GM23338 (cell line): ENCODE data around the gene SORCS2. TPM values are rescaled to one million over a fixed set of nuclear protein-coding genes. Genes with fewer than 3 reads are reported as not detected.

Source experiments
- ATAC-seq: fragments of 200-7000 bp; cut with Tn5 transposase; 3 replicates; pipeline ENCODE4 v1.9.1; 2020
- DNase-seq: peaks from one replicate; pipeline ENCODE4 v3.0.0-alpha.2; 2015; ENCODE audit warnings: low spot score
- H2AFZ ChIP-seq: fragments of 200-600 bp; sonication (generic); 2 replicates; pipeline ENCODE4 v1.8.0; 2016; ENCODE audit warnings: antibody characterized with exemption, mild to moderate bottlenecking, moderate library complexity
- H3F3A ChIP-seq: fragments of 200-600 bp; sonication (generic); replicated peaks from 2 replicates; pipeline ENCODE4 v1.8.0; 2017; ENCODE audit warnings: antibody characterized with exemption, mixed run types, low read depth
- H3K27ac ChIP-seq: fragments of 200-600 bp; sonication (generic); 2 replicates; pipeline ENCODE4 v1.6.1; 2016; ENCODE audit warnings: low read depth
- H3K27me3 ChIP-seq: fragments of 200-600 bp; sonication (generic); 2 replicates; pipeline ENCODE4 v1.8.0; 2016; ENCODE audit warnings: mild to moderate bottlenecking, mixed run types, moderate library complexity; ENCODE audit not compliant: insufficient read depth
- H3K36me3 ChIP-seq: fragments of 200-600 bp; sonication (generic); 2 replicates; pipeline ENCODE4 v1.8.0; 2016; ENCODE audit warnings: mild to moderate bottlenecking; ENCODE audit not compliant: insufficient read depth
- H3K4me1 ChIP-seq: fragments of 200-600 bp; sonication (generic); 2 replicates; pipeline ENCODE4 v1.8.0; 2016; ENCODE audit warnings: mild to moderate bottlenecking, moderate library complexity; ENCODE audit not compliant: insufficient read depth
- H3K4me2 ChIP-seq: fragments of 200-600 bp; sonication (generic); 2 replicates; pipeline ENCODE4 v1.7.1; 2017; ENCODE audit warnings: mixed run types
- H3K4me3 ChIP-seq: fragments of 200-600 bp; sonication (generic); 2 replicates; pipeline ENCODE4 v1.6.1; 2016; ENCODE audit warnings: mixed run types
- H3K79me2 ChIP-seq: fragments of 200-600 bp; sonication (generic); replicated peaks from 2 replicates; pipeline ENCODE4 v1.8.0; 2017; ENCODE audit warnings: mild to moderate bottlenecking; ENCODE audit not compliant: insufficient read depth
- H3K9me2 ChIP-seq: fragments of 200-600 bp; sonication (generic); 2 replicates; pipeline ENCODE4 v1.8.0; 2017; ENCODE audit not compliant: insufficient read depth
- H4K20me1 ChIP-seq: fragments of 200-600 bp; sonication (generic); replicated peaks from 2 replicates; pipeline ENCODE4 v1.8.0; 2017; ENCODE audit warnings: mild to moderate bottlenecking; ENCODE audit not compliant: insufficient read depth
- H3K27ac Mint-ChIP-seq: 2 replicates; pipeline ENCODE4 v1.8.0; 2020; ENCODE audit warnings: inconsistent platforms, mild to moderate bottlenecking, moderate library complexity, mixed read lengths
- H3K27me3 Mint-ChIP-seq: 3 replicates; pipeline ENCODE4 v1.8.0; 2022; ENCODE audit warnings: low read depth, mild to moderate bottlenecking, moderate library complexity, mixed read lengths, inconsistent platforms; ENCODE audit not compliant: insufficient read depth, poor library complexity
- H3K36me3 Mint-ChIP-seq: 3 replicates; pipeline ENCODE4 v1.8.0; 2021; ENCODE audit warnings: low read depth, mild to moderate bottlenecking, inconsistent platforms, moderate library complexity, mixed read lengths
- H3K4me1 Mint-ChIP-seq: 3 replicates; pipeline ENCODE4 v1.8.0; 2020; ENCODE audit warnings: mild to moderate bottlenecking, inconsistent platforms, mixed read lengths
- H3K4me3 Mint-ChIP-seq: 3 replicates; pipeline ENCODE4 v1.8.0; 2021; ENCODE audit warnings: moderate library complexity, mild to moderate bottlenecking, inconsistent platforms, mixed read lengths
- H3K9me3 Mint-ChIP-seq: 3 replicates; pipeline ENCODE4 v1.8.0; 2020; ENCODE audit warnings: moderate library complexity, mild to moderate bottlenecking, inconsistent platforms, mixed read lengths
- EZH2phosphoT487 ChIP-seq: fragments of 200-600 bp; sonication (generic); IDR thresholded peaks from one replicate; pipeline ENCODE4 v1.8.1; 2018; ENCODE audit warnings: antibody characterized with exemption; ENCODE audit not compliant: unreplicated experiment
- NANOG ChIP-seq: IDR thresholded peaks from 2 replicates; pipeline ENCODE4 v1.6.1; 2016; ENCODE audit warnings: antibody characterized with exemption, borderline replicate concordance
- ZNF331 ChIP-seq: fragments of 250-450 bp; sonication (Bioruptor Pico); IDR thresholded peaks from 2 replicates; pipeline ENCODE4 v1.5.0; 2020; ENCODE audit warnings: low read depth, mild to moderate bottlenecking, moderate library complexity
- polyA plus RNA-seq: library from polyadenylated mRNA; unstranded; fragments of >200 nt; fragmentation: Nextera tagmentation; extraction: Ambion mirVana; gene quantifications from 2 replicates; pipeline ENCODE4 v1.2.1, GENCODE V29; 2016
- total RNA-seq: library from RNA; depleted of rRNA; stranded (reverse); fragments of >200 nt; shearing (Covaris generic); gene quantifications from 2 replicates; pipeline ENCODE4 v1.2.3, GENCODE V29; 2014
- TF ChIP-seq, protein P1 (sequence below): fragments of 250-450 bp; sonication (Bioruptor Pico); IDR thresholded peaks from 2 replicates; pipeline ENCODE4 v1.5.0; 2020; ENCODE audit warnings: mild to moderate bottlenecking, moderate library complexity

SORCS2 gene
- total and polyA plus RNA-seq, 2 experiments from 2014 or later = 0.47 to 2.4 TPM

- TF ChIP-seq, protein P1, sequence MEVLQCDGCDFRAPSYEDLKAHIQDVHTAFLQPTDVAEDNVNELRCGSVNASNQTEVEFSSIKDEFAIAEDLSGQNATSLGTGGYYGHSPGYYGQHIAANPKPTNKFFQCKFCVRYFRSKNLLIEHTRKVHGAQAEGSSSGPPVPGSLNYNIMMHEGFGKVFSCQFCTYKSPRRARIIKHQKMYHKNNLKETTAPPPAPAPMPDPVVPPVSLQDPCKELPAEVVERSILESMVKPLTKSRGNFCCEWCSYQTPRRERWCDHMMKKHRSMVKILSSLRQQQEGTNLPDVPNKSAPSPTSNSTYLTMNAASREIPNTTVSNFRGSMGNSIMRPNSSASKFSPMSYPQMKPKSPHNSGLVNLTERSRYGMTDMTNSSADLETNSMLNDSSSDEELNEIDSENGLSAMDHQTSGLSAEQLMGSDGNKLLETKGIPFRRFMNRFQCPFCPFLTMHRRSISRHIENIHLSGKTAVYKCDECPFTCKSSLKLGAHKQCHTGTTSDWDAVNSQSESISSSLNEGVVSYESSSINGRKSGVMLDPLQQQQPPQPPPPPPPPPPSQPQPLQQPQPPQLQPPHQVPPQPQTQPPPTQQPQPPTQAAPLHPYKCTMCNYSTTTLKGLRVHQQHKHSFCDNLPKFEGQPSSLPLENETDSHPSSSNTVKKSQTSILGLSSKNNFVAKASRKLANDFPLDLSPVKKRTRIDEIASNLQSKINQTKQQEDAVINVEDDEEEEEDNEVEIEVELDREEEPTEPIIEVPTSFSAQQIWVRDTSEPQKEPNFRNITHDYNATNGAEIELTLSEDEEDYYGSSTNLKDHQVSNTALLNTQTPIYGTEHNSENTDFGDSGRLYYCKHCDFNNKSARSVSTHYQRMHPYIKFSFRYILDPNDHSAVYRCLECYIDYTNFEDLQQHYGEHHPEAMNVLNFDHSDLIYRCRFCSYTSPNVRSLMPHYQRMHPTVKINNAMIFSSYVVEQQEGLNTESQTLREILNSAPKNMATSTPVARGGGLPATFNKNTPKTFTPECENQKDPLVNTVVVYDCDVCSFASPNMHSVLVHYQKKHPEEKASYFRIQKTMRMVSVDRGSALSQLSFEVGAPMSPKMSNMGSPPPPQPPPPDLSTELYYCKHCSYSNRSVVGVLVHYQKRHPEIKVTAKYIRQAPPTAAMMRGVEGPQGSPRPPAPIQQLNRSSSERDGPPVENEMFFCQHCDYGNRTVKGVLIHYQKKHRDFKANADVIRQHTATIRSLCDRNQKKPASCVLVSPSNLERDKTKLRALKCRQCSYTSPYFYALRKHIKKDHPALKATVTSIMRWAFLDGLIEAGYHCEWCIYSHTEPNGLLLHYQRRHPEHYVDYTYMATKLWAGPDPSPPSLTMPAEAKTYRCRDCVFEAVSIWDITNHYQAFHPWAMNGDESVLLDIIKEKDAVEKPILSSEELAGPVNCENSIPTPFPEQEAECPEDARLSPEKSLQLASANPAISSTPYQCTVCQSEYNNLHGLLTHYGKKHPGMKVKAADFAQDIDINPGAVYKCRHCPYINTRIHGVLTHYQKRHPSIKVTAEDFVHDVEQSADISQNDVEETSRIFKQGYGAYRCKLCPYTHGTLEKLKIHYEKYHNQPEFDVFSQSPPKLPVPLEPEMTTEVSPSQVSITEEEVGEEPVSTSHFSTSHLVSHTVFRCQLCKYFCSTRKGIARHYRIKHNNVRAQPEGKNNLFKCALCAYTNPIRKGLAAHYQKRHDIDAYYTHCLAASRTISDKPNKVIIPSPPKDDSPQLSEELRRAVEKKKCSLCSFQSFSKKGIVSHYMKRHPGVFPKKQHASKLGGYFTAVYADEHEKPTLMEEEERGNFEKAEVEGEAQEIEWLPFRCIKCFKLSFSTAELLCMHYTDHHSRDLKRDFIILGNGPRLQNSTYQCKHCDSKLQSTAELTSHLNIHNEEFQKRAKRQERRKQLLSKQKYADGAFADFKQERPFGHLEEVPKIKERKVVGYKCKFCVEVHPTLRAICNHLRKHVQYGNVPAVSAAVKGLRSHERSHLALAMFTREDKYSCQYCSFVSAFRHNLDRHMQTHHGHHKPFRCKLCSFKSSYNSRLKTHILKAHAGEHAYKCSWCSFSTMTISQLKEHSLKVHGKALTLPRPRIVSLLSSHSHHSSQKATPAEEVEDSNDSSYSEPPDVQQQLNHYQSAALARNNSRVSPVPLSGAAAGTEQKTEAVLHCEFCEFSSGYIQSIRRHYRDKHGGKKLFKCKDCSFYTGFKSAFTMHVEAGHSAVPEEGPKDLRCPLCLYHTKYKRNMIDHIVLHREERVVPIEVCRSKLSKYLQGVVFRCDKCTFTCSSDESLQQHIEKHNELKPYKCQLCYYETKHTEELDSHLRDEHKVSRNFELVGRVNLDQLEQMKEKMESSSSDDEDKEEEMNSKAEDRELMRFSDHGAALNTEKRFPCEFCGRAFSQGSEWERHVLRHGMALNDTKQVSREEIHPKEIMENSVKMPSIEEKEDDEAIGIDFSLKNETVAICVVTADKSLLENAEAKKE = no peak
- TF ChIP-seq ZNF331 (CRISPR knock-in tag) = no peak
These were observed 81.5 kb downstream of the SORCS2 start (continued) for GRCh38 chr4:7273738-7274297.

DNA sequence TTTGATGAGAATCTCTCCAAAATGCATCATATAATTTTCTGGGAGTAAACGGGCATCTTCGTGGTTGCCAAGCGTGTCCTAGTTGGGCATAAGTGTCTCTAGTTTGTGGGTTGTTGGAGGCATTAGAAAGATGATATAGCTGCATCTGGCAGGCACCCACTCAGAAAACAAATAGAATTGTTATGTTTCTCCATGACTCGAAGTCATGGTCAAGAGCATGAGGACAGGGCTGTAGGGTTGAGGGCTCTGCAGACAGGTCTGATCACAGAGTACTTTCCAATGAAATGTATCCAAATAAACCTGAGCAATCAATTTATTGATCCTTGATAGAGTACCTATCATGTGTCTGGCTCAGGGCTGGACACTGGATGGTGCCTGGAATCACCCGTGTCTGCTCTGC, 82.7 kb downstream of the SORCS2 start:
- H3K9me2 ChIP-seq = no peaks in the 10 kb centered on the region
- no peak overlapping the region for H3K27ac ChIP-seq
- Mint-ChIP-seq H3K27ac (no peak overlapping the region), H3K4me3 (no peak overlapping the region), H3K27me3 (peaks cover 7% of the 10 kb centered on the region), H3K9me3 (peaks cover 9% of the 10 kb centered on the region; the same call in 1 of the 3 replicates), H3K36me3 (no peaks in the 10 kb centered on the region; the same call in 2 of the 3 replicates), H3K4me1 (no peaks in the 10 kb centered on the region; the same call in 2 of the 3 replicates)
- no peaks in the 10 kb centered on the region for H3F3A ChIP-seq
- H3K4me2 ChIP-seq = no peak overlapping the region
- TF ChIP-seq EZH2phosphoT487 = no peak
- TF ChIP-seq NANOG = no peak
- no peaks in the 10 kb centered on the region for H3K36me3 ChIP-seq
- H3K27me3 ChIP-seq = no peaks in the 10 kb centered on the region
- no peak for DNase-seq
- no peak for ATAC-seq
- H3K79me2 ChIP-seq = no peaks in the 10 kb centered on the region
- H3K4me1 ChIP-seq = no peaks in the 10 kb centered on the region
- no peak overlapping the region for H2AFZ ChIP-seq
- H3K4me3 ChIP-seq = no peak overlapping the region
- no peaks in the 10 kb centered on the region for H4K20me1 ChIP-seq
